Umbilical cord (tissue), 2 donors: ENCODE results near the gene GAB4. TPM values are rescaled to one million over a fixed set of nuclear protein-coding genes. Genes with fewer than 3 reads are reported as not detected.

Experiments
- DNase-seq: peaks from one replicate; pipeline ENCODE4 v3.0.0-alpha.2; 2015; ENCODE audit warnings: low spot score
- total RNA-seq: library from RNA; depleted of rRNA; stranded (reverse); fragments of >200 nt; gene quantifications from one replicate; pipeline ENCODE4 v1.2.3, GENCODE V29; 2014; ENCODE audit warnings: low replicate concordance; ENCODE audit not compliant: insufficient read depth

GAB4 gene
- total RNA-seq, 1 donor from 2014 or later: 1.7 TPM

DNA sequence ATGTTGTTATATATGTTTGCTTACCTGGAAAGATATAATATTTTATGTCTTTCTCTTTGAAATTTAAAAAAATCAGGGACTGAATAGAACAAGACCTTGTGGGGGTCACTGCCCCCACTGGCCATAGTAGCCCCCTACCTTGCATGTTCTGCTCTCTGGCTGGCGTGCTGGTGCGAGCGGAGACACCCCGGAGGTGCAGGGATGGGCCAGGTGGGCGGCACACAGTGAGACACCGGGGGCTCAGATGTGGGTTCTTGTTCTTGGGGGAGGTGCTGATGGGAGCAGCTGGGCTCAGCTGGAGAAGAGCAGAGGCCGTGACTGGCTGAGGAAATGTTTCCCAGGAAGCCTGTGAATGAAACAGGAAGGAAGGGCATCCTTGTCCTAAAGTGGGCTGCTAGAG lies 20.2 kb downstream of the GAB4 start:
- no peak for DNase-seq

DNA sequence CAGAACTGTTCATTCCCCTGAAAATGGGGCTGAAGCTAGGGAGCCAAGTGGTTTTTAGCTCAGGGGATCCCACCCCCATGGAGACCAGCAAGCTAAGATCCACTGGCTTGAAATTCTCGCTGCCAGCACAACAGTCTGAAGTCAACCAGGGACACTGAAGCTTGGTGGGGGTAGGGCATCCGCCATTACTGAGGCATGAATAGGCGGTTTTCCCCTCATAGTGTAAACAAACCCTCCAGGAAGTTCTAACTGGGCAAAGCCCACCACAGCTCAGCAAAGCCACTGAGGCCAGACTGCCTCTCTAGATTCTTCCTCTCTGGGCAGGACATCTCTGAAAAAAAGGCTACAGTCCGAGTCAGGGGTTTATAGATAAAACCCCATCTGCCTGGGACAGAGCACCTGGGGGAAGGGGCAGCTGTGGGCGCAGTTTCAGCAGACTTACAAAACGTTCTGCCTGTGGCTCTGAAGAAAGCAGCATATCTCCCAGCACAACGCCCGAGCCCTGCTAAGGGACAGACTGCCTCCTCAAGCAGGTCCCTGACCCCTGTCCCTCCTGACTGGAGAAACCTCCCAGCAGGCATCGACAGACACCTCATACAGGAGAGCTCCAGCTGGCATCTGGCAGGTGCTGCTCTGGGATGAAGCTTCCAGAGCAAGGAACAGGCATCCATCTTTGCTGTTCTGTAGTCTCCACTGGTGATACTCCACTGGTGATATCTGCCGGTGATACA lies 32.7 kb downstream of the GAB4 start:
- DNase-seq: no peak

DNA sequence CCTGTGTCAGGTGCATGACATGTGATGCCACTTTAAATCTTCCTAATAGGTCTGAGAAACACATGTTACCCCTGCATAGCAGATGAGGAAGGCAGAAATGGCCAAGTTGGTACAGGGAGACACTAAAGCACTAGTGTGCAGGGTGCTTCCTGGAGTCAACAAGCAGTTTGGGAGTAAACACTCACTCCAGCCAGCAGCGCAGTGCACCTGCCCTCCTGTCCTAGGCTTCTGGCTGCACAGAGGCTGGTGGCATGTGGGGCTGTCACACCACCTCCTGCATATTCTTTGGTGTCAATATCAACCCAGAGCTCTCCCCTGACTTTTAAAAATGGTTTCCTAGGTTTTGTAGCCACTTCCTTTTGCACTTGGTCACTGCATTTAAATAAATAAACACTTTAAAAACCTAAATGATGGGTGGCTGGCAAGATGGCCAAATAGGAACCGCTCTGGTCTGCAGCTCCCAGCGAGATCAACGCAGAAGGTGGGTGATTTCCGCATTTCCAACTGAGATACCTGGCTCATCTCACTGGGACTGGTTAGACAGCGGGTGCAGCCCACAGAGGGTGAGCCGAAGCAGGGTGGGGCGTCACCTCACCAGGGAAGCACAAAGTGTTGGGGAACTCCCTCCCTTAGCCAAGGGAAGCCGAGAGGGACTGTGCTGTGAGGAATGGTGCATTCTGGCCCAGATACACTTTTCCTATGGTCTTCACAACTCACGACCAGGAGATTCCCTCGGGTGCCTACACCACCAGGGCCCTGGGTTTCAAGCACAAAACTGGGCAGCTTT lies 33.5 kb downstream of the GAB4 start:
- DNase-seq: no peak

DNA sequence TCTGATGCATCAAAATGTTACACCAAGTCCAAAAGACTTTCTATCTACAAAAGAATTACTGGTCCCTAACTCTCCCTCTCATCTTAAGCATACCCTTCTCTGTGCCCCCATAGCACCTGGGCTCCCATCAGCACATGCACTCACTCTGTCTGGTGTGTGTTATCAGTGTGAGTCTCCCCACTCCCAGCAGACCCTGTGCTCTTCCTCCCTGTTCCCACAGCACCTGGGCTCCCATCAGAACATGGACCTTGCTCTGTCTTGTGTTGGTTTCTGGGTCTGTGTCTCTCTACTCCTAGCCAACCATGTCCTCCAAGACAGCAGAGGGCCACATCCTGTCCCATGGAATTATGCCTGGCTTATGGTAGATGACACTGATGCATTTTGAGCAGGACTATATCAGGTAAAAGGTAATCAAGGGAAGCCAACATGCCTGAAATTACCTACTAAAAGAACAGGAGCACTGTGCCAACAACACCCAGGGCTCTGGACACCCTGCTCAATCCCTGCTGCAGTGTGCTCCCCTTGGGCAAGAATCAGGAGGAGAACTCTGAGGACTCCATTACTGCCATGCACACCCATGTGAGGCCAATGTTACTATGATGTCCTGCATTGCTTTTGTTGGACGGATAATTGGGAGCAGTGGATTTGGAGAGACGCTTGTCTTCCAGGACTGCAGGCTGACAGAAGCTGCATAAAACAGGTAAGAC lies 34.3 kb downstream of the GAB4 start:
- DNase-seq: no peak

DNA sequence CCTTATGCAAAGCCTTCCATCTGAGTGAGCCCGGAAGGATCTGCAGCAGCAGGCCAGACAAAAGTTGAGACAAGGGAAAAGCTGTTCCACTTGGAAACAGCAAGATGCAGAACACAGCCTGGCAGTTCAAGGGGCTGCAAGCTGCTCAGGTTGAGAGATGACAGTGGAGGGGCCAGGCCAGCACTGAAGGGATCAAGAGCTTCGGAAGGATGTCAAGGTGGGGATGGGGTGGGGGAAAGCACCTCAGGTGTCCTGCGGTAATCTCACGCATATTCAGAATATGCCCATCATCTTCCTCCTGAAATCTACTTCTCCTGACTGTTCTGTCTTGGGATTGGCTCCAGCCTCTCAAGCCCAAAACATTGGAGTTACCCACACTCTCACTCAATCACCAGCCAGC lies 35.7 kb downstream of the GAB4 start:
- DNase-seq: no peak

DNA sequence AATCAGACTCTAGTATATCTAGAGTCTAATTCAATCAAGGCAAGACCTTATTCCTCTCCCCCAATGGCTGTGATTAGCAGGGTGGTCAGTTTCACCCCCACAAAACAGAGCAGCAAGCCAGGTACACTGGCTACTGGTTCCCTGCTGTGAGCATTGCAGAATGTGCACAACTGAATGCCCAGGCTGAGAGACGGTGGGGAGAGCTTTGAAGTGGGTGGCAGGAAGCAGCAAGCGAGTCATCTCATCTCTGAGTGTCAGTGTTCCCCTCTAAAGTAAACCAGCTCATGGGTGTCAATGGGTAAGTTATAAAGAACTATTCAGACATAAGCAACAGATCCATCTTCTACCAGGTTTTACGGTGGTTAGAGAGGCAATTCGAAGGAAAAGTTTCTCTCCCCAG lies 37.6 kb downstream of the GAB4 start:
- DNase-seq: no peak

DNA sequence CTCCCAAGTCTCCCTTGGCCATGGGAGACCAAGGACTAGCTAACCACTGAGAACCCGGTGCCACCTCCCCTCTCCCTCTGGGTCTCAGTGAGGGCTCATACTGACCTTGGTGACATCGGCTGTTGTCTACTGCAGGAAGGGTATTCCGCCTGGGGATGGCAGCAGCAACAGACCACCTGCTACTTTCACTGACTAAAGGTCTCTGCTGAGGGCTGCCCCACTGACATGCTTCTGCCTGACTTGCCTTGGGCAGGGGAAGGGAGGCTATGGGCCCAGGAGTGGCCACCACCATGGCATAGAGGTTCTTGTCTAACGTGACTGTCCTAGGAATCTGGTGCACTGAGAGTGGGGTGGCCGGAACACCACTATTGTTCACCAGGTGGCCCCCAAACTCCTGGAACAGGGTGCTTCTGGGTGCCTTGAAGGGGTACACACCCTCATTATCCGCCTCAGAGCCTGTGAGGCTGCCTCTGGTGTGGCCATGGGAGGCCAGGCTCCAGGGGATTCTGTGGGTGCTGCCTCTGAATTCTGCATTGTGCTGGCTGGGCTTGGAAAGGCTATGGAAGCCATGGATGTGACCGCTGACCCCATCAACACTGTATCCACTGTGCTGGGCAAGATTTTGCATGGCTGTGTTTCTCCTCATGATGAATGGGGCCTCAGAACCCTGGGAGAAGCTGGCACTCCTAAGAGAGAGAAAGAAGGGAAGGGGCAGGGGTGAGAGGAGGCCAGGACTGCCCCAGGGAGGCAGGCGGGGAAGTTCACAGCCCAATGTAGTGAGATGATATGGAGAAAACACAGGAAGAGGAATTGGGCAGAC lies 38.3 kb downstream of the GAB4 start:
- DNase-seq: no peak

DNA sequence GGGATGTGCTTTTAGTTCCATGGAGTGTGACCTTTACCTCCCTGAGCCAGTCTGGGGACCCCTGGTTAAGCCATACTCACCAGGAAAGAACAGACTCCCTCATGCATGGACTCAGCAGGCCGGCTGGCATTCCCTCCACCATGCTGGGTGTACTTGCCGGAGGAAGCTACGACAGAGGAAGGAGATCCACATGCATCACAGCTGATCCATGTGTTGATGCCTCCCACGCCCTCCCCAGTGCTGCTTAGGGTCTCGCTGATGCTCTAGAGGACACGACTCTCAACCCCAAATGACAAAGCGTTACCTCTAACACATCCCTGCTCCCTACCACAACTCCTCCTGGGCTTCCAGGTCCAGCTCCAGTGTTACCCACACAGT lies 39.8 kb downstream of the GAB4 start:
- no peak for DNase-seq

DNA sequence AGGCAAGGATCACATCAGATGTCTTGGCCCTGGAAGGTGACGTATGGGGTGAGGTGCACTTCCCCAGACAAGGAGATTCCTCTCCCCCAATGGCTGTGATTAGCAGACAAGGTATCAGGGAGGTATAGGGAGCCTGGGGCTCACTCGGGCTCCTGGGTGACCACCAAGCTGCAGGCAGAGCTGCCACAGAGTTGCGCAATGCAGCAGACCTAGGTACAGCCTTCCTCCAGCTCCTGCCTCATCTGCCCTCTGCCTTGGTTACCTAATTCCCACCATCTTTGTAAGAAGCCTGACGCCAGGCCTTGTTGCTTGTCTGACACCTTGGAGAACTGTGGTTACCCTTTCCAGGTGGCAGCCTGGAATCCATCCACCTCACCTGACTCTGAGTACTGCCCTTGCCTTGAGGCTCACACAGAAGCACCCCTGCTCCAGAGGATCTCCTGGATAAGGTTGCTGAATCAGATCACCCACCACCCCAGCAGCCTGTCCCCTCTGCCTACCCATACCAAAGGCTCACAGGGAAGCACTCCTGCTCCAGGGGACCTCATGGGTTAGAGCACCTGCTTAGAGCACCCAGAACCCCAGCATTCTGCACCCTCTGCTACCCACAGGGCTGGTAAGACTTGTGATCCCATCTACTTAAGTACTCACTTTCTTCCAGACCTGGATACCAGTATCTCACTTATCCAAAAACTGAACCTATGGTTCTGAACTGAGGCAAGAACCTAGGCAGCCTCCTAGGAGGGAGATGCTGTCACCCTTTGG lies 40.4 kb downstream of the GAB4 start:
- no peak for DNase-seq

DNA sequence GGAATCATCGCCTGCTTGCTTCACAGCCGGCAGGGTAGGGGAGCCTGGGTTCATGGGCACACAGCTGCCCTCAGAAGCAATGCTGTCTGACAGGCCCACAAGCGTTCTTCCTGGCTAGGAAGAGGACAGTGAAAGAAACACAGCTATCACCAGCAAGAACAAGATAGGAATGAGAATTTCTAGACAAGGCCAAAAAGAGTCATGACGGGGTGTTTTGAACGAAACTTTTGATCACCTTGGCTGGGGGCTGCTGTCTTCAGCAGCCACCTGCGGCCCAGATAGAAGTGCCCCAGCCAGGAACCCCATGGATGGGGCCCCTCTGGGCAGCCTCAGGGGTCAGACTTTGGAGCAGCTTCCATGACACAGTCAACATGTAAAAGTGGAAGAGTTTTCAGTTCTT lies 41.8 kb downstream of the GAB4 start:
- no peak for DNase-seq

DNA sequence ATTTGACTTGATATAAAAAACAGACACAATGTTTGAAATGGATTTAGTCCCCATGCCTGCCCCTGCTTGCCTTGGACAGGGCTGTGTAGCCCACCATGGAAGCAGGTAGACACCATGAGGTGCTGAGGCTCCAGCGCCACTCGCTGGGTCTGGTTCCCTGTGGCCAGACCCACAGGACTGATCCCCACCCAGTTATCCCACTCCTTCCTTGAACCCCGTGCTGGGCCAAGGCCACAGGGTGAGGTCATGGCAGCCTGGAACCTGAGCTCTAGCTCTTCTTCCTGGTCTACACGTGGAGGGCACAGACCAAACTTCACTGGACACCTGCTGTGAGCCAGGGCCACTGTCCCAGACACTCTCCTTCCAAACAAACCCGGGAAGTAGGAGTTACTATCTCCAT lies 42.5 kb downstream of the GAB4 start:
- no peak for DNase-seq

DNA sequence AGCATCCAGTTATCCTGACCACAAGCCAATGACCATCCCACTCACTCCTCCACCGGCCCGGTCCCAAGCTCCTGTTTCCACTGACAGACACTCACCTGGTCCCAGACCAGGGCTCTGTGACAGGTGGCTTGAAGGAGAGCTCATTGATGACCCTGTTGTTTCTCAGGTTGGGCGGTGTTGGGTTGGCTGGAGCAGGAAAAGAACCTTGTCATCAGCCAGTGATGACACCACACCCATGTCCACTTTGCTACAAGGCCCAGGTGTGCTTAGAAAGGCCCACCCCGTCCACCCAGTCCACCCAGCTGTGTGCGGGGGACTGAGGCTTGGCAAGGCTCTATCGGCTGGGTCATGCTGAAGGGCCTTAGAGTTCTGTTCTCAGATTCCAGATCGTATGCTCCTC lies 42.9 kb downstream of the GAB4 start:
- DNase-seq: no peak

DNA sequence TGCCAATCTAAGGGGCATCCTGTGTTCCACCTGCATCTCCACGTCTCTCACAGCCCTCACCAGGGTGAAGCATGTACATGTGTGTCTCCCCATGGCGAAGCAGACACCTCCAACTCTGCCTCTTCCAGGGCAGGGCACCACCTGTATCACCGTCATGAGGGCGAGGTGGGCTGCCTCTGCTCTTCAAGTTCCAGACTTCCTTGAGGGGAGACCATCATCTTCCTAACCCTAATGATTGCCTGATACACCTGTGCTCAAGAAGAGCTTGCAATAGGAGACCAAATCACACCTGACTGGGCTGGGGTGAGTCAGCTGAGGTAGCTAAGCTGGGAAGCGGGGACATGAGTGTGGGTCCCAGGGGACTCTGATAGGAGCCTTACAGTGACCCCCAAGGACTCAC lies 43.7 kb downstream of the GAB4 start:
- DNase-seq: no peak

DNA sequence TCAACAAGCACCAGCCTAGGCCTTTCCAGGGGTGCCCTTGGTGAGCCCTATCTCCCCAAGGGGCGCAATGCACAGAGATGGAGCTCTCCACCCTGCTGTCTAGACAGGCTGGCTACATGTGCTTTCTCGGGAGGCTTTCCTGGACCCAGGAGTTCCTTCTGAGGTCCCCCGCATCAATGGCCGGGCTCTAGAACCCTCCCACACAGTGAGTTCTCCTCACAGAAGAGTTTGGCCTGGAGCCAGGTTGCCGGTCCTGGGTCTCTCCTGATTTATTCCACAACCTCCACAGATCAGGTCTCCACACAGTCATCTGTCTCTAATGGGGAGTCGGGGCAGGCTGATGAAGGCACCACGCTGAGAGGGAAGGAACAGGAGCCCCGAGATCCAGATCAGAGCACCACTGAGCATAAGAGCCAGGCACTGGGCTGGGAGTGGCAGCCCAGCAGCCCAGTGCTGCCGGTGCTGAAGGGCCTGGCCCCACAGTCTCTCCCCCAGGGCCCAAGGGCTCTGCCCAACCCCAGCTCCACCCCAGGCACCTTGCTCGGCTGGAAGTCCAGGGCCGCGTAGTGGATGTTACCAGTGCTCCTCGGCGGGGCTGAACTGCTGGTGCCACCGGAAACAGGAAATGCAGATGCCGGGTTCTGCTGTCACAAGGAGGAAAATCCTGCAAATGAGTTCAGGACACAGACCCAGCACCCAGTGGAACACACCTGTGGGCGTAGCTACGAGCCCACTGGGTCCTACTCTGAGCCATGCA lies 44.7 kb downstream of the GAB4 start:
- DNase-seq: no peak

DNA sequence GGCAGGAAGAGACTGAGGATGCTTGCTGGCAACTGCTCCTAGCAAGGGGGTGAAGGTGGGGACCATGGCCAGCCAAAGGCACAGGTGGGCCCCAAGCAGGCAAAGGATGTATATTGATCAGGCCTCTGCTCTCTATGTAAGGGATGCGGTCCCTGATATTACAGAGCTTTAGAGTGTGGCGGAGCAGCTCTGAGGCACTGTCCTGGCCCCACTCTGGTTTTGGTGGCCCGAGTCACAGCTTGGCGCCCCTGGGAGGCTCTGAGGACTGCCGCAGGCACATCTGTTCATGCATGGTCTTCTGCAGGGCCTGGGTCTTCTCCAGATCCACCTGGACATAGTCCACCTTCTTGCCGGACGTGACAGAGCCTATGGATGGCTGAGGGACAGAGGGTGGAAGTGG lies 45.5 kb downstream of the GAB4 start:
- no peak for DNase-seq

DNA sequence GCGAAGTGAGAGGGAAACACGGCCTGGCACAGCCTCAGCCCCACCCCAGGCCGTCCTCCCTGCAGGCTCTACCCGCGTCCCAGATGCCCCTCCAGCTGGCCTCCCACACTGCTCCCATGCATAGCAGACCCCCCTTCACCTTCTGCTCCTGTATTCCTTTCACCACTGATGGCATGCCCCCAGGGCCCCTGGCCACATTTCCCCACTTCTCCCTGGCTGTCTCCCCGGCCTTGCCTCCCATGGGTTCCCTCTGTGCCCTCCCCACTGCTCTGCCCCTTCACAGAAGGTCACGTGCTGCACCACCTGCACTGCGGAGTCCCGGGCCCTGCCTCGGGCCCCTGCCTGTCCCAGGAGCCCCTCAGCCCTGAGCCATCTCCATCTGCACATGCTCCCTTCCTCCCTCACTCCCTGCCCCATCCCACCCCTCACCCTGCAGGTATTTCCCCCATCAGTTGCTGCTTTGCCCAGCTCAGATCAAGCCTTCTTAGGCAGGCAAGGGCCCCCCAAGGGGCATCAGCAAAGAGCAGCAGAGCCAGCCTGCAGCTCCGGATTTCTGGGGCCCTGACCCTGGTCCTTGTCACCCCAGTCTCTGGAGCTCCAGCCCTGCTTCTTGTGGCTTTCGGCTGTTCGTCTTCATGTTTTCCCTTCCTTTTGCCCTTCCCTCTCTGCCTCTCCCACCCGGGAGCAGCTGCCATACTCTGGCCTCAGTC lies 46.4 kb downstream of the GAB4 start:
- no peak for DNase-seq

DNA sequence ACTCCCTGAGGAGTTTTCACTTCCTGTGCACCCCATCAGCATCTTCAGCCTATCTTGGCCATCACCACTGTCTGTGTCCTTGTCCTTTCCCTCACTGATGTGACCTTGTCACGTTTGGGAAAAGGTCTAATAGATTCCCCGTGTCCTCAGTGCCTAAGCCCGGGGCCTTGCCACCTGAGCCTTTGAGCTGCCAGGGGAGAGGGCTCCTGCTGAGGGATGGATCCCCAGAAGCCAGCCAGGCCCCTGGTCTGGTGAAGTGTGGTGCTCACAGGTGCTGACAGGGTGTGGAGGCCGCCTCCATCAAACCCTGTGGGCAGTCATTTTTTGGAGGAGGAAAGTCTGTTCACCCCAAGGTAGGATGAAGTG lies 47.2 kb downstream of the GAB4 start:
- DNase-seq: no peak

DNA sequence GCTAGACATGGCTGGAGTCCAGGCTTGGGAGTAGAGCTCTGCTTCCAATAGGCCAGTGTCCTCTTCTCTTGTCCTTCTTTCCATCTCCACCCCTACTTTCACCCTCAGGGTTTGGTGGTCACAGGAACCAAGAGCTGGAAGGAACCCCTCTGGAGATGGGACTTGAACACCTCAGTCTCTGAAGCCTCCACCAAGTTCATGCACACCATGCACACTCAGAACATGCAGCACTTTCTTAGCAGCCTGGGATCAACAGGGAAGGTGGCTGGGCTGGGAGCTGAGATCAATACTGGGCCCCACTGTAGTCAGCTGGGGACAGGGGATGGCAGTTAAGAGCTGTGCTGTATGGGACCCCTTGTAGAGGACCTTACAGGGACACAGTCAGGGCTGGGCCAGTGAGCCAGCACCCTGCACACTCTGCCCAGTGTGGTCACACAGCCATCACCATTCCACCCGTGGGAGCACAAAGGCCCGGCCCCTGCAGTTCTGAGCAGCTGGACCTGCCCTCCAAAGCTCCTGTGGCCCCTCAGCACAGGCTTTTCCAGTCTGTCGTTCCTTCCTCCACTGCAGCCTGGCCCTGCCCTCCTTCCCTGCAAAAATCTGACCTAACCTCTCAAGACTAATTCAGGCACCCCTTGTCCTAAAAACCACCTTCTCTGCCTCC lies 47.7 kb downstream of the GAB4 start:
- DNase-seq: no peak

DNA sequence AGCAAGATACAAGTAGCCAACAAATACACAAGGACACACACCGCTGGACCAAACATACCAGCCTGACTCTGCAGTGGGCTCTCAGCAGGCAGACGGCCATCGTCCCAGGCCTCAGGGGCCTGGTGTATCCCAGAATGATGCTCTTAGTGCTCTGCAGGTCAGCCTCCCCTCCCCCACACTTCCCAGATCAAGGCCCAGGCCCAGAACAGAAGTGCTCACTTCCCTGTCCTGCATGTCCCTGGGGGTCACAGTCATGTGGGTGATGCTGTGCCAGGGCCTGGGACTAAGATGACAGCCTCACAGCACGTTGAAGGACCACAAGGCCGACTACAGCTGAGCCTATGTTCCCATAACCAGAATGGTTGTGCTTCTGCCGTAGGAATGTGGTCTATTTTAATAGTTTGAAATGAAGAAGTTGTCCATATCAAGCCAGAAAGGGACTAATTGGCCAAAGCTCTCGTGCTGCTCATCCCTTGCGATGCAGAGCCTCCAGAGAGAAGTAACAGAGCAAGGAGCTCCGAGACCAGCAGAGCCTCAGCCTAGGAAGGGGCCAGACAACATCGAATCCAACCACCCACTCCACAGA lies 48.6 kb downstream of the GAB4 start:
- DNase-seq: no peak
